Mesothelial cell of epicardium (in vitro differentiated cells): Measurements from ENCODE around the gene RTN4IP1. TPM values are rescaled to one million over a fixed set of nuclear protein-coding genes. Genes with fewer than 3 reads are reported as not detected.

Experiments used
- DNase-seq, 2 experiments: peaks; one replicate each; pipeline ENCODE4 v3.0.0; 2021; ENCODE audit warnings: low spot score in 2 of 2; ENCODE audit not compliant: unreplicated experiment in 2 of 2
- H3K27ac Mint-ChIP-seq: 2 replicates; pipeline ENCODE4 v1.8.0; 2021; ENCODE audit warnings: mixed read lengths
- H3K27me3 Mint-ChIP-seq: 2 replicates; pipeline ENCODE4 v1.8.0; 2021; ENCODE audit warnings: low read depth, mixed read lengths
- H3K36me3 Mint-ChIP-seq: 2 replicates; pipeline ENCODE4 v1.8.0; 2021; ENCODE audit warnings: mixed read lengths
- H3K4me1 Mint-ChIP-seq: 2 replicates; pipeline ENCODE4 v1.8.0; 2021; ENCODE audit warnings: mixed read lengths
- H3K4me3 Mint-ChIP-seq: 2 replicates; pipeline ENCODE4 v1.8.0; 2021; ENCODE audit warnings: mild to moderate bottlenecking, moderate library complexity, mixed read lengths
- H3K9me3 Mint-ChIP-seq: 2 replicates; pipeline ENCODE4 v1.8.0; 2021; ENCODE audit warnings: mixed read lengths
- total RNA-seq: library from RNA; stranded (reverse); gene quantifications from 3 replicates; pipeline ENCODE4 v1.2.1, GENCODE V29; 2021
- TF ChIP-seq, protein P1 (sequence below): fragments of 200-600 bp; sonication (generic); IDR thresholded peaks from one replicate; pipeline ENCODE4 v1.5.0; 2021; ENCODE audit warnings: antibody characterized with exemption; ENCODE audit not compliant: unreplicated experiment

Gene RTN4IP1
- total RNA-seq, 1 donor from 2014 or later = 6.8 TPM

DNA sequence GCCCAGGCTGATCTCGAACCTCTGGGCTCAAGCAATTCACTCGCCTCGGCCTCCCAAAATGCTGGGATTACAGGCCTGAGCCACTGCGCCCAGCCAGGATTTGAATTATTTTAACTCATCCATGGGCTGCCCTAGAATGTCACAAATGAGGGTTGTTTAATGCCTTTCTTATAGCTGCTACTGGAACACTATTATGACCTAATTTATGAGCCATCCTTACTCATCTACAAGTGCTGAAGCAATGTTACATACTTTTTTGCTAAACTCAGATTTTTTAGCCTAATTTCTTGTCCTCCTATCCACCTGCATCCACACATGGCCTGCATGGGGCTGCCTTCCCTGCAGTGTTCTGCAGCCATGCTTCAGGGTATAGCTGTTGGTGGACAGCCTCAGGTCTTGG, 59.9 kb downstream of the RTN4IP1 start:
- H3K36me3 Mint-ChIP-seq = peaks cover 2% of the 10 kb centered on the region
- no peaks in the 10 kb centered on the region for H3K4me1 Mint-ChIP-seq
- TF ChIP-seq, protein P1, sequence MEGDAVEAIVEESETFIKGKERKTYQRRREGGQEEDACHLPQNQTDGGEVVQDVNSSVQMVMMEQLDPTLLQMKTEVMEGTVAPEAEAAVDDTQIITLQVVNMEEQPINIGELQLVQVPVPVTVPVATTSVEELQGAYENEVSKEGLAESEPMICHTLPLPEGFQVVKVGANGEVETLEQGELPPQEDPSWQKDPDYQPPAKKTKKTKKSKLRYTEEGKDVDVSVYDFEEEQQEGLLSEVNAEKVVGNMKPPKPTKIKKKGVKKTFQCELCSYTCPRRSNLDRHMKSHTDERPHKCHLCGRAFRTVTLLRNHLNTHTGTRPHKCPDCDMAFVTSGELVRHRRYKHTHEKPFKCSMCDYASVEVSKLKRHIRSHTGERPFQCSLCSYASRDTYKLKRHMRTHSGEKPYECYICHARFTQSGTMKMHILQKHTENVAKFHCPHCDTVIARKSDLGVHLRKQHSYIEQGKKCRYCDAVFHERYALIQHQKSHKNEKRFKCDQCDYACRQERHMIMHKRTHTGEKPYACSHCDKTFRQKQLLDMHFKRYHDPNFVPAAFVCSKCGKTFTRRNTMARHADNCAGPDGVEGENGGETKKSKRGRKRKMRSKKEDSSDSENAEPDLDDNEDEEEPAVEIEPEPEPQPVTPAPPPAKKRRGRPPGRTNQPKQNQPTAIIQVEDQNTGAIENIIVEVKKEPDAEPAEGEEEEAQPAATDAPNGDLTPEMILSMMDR = no peak
- DNase-seq = no peak
- no peaks in the 10 kb centered on the region for H3K9me3 Mint-ChIP-seq
- no peaks in the 10 kb centered on the region for H3K27me3 Mint-ChIP-seq
- no peak overlapping the region for H3K27ac Mint-ChIP-seq
- H3K4me3 Mint-ChIP-seq = no peak overlapping the region

DNA sequence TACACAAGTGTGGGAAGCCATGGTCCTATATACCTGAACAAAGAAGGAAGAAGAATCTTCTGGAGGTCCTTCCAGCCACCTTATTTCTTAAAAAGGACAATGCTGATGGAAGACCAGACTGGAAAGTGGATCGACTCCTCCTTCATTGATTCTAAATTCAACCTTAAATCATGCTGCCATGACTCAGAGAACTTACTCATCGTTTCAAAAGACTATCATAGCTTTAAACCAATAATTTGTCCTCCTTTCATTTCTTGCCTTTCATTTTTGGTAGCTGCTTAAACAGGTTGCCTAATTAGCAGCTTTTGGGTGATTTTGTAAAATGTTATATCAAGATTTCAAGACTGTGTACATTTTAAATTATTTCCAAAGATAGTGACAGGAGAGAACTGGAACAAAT, 60.8 kb downstream of the RTN4IP1 start:
- no peak overlapping the region for H3K27ac Mint-ChIP-seq
- no peak overlapping the region for H3K4me3 Mint-ChIP-seq
- no peaks in the 10 kb centered on the region for H3K27me3 Mint-ChIP-seq
- peaks cover 2% of the 10 kb centered on the region for H3K36me3 Mint-ChIP-seq
- H3K4me1 Mint-ChIP-seq = no peaks in the 10 kb centered on the region
- TF ChIP-seq, protein P1 = no peak
- H3K9me3 Mint-ChIP-seq = no peaks in the 10 kb centered on the region
- DNase-seq = no peak

DNA sequence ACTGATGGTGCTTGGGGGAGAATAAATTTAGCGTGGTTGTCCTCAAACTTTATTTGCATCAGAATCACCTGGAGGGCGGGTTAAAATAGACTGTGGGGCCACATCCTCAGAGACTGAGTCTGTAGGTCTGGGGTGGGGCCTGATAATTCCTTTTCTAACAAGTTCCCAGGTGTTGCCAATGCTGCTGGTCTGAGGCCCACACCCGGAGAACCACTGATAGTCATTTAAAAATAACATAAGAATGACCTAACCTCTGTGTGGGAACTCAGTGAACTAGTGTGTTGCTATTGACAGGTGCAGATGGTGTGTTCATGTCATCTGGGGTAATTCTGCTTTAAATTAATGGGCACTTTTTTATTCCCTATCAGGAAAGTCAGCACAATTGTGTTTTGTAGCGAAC, 64.8 kb downstream of the RTN4IP1 start:
- Mint-ChIP-seq H3K4me1 (peaks cover 10% of the 10 kb centered on the region), H3K4me3 (no peak overlapping the region), H3K9me3 (no peaks in the 10 kb centered on the region), H3K27ac (no peak overlapping the region), H3K27me3 (no peaks in the 10 kb centered on the region), H3K36me3 (no peaks in the 10 kb centered on the region)
- TF ChIP-seq, protein P1 = no peak
- DNase-seq = no peak

DNA sequence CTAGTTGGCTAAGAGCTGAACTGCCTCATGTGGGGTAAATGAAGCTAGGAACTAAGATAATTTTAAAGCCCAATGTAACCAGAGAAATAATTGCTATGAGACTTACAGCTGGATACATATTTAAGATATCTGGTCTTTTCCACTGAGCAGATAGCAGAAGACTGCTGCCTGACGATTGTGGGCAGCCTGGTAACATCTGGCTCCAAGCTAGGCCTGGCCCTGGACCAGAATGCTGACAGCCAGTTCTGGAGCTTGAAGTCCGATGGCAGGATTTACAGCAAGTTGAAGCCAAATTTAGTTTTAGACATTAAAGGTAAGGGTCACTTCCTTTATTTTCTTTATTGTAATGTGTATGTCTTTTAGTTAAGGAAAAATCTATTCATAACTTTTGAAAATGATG, 65.7 kb downstream of the RTN4IP1 start:
- H3K27me3 Mint-ChIP-seq = no peaks in the 10 kb centered on the region
- no peak for DNase-seq
- H3K9me3 Mint-ChIP-seq = no peaks in the 10 kb centered on the region
- TF ChIP-seq, protein P1 = no peak
- H3K4me1 Mint-ChIP-seq = peaks cover 10% of the 10 kb centered on the region
- no peak overlapping the region for H3K27ac Mint-ChIP-seq
- H3K36me3 Mint-ChIP-seq = no peaks in the 10 kb centered on the region
- no peak overlapping the region for H3K4me3 Mint-ChIP-seq

DNA sequence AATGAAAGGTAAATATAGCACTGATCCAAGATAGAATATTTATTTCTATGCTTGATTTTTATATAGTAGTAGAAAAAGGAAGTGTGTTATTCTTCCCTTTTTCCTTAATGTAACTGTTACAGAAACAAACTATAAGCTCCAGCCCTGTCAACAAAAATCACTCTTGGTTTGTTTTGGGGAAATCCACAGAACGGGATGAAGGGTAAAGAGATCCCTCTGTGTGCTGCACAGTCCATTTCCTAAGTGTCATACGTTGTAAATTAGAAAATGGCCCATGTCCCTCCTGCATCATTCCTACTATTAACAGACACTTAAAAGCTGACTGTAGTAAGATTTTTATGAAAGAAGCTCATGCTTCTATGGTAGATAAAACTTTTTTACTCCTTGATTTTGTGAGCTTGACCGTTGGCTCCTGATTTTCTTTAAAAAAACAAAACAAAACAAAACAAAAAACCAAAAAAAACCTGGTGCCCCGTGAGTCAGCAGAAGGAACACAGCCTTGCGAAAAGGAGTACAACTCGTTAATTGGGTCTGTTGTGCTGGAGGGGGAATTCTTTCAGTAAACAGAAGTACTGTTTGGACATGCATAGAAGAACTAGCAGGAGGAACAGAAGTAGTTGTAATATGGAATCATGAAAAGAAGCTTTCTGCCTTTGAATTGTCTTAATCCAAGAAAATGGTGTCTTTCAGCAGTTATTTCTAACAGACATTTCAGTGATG, 67.5 kb downstream of the RTN4IP1 start:
- H3K4me3 Mint-ChIP-seq = no peak overlapping the region
- no peak for DNase-seq
- no peaks in the 10 kb centered on the region for H3K9me3 Mint-ChIP-seq
- H3K27me3 Mint-ChIP-seq = no peaks in the 10 kb centered on the region
- H3K27ac Mint-ChIP-seq = peak overlapping the region; percentile 53
- H3K36me3 Mint-ChIP-seq = no peaks in the 10 kb centered on the region
- TF ChIP-seq, protein P1 = no peak
- H3K4me1 Mint-ChIP-seq = peaks cover 10% of the 10 kb centered on the region
